Measurements from ENCODE around the gene PRR14.

Gene PRR14

DNA sequence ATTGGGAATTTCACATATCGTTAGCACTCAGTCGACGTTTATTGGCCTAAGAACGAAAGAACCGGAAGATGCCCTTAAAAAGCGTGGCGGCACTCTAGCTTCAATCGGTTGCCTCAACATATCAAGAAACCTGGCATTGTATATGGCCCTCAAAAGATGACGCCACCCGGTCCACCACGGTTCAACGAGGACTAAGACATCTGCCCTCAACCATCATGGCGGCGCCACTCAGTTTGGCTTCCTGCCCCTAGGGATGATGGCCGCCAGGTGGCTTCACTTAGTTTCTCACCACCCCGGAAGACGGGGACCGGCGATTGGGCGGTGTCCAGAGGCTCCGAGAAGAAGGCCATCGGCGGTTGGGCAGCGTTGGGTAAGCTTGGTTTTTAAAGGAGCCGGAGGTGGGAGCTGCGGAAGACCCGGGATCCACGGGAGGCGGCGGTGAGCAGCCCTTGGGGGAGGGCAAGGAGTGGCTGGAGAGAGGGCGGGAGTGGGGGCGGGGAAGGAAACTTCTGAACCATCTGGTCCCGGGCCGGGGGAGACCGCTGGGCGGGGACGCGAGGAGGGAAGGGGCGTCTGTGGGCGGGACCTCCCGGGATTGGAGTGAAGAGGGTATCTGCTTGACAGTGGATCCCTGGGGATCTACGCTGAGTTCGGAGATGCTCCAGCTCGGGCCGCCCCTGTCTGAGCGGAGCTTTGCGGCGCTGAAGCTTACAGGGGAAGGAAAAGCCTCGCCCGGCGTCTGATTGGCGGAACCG lies at the start of gene PRR14:
Gene PRR14, plus strand, starts transcription at position 592 of the 755 bp plus-strand sequence. CDS start 686 bp downstream, outside the sequence.
- peak; percentile 100 for DNase-seq

- DNase-seq = peak; percentile 49 to 56 (median 52)
Observed at GRCh38 chr16:30601966-30602365, 48.8 kb upstream of the PRR14 start.

GRCh38 chr16:30602616-30603277 lies 48.0 kb upstream of the PRR14 start:
- DNase-seq = peak; percentile 64 to 79 (median 79)

DNA sequence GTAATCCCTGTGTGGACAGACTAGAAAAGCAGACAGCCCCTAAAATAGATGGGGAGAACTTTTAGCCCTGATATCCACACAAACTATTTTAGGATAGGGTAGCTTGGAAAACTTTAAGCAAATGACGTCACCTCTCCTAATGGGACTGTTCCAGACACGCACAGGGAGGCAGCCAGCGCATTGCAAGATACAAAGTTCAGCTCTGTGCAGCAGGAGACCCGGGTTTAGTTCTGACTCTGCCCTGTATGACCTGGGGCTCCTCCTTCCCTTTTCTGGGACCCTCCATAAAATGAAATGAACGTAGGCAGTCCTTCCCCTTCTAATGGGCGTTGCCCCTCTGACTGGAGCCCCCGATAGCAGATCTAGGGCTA lies 46.8 kb upstream of the PRR14 start:
- no peak for DNase-seq

DNA sequence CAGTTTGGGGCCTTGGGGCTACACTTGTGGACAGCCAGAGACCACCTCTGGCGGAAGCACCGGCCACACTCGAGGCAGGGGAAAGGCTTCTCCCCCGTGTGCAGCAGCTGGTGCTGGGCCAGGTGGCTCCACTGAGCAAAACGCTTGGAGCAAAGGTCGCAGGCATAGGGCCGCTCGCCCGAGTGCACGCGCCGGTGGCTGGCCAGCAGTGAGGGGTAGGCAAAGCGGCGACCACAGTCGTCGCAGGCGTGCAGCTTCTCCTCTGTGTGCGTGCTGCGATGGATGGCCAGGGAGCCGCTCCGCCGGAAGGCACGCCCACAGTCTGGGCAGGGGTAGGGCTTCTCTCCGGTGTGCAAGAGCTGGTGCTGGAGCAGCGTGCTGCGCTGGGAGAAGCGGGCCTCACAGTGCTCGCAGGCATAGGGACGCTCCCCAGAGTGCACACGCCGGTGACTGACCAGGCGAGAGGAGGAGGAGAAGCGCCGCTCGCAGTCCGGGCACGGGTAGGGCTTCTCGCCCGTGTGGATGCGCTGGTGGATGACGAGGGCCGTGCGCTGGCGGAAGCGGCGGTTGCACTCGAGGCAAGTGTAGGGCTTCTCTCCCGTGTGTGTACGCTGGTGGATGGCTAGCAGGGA lies 46.3 kb upstream of the PRR14 start:
- DNase-seq = no peak

GRCh38 chr16:30605158-30605557 lies 45.6 kb upstream of the PRR14 start:
- peak; percentile 42 to 64 (median 53) for DNase-seq

GRCh38 chr16:30606004-30606403 lies 44.8 kb upstream of the PRR14 start:
- no peak for DNase-seq

DNA sequence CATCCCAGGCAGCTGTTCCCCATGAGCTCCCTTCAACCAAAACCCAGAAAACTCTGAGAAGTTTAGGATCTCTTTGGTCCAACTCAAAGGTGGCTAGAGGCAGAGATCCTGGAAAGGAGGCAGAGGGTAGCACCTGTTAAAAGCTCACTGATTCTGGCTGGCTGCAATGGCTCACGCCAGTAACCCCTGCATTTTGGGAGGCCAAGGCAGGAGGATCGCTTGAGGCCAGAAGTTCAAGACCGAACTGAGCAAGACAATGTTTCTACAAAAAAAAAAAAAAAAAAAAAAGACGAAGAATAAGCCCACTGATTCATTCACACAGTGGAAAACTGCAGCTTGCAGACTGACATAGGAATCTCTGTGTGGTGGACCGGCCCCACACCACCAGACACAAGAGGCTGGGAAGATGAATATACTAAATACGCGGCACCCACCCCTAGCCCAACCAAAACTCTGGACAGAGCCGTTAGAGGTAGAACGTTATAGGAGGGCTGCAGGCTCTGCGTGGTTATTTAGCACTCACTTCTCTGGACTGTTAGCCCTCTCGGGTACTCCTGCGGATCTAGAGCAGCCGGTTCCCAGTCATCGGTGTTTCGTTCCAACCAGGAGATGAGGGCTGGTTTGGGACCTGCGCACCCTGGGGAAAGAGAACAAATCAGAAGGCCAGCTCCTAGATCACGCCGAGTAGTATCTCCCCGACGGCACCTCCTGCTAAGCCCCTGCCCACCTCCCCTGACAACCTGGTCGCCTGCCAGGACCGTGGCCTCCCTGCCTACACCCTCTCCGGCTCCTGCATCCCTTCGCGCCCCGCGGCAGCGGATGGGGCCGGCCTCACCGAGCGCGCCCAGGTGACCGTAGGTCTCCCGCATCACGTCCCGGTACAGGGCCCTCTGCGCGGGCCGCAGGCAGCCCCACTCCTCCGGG lies 41.5 kb upstream of the PRR14 start:
- peak in 1 of 3 donors; percentile 21 for DNase-seq

DNA sequence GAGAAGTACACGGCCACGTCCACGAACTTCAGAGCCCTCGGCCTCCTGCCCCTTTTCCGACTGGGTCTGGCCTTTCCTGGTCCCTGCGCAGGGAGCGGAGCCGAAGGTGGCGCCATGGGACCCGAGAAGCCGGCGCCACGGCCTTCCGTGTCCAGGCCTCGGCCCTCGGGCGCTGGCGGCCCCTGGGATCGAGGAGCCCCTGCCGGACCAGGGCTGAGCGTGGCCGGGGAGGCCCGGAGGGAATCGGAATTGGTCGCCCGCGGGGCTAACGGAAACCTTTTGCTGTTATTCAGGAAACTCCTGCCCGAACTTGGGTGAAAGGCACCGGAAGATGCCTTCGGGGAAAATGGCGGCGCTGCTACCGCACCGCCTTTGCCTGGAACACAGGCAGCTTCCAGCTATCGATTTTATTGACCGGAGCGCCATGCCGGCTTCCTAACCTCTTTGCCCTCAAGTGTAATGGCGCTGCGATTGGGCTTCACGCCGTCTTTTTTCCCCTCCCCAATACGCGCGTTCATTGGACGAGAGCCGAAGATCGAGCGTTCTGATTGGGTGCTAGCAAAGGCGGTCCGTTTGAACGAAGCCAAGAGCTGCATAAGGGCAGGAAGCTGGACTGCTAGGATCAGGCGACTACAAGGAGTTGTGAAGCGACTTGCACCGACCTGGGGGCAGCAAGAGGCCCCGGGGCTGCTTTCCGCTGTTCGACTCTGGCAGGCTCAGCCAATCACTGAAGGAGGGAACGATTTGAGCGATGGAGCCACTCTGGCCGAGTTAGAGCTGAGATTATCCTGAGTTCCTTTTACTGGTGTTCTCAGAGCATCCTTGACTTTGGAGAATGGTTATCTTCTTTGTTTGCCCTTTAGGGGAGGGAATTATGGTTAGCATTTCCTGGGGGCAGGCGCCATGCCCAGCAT lies 40.6 kb upstream of the PRR14 start, which contains the start of gene ZNF689:
Gene ZNF689, minus strand, starts transcription at position 464 of the 914 bp plus-strand sequence. Its CDS starts 348 bp downstream, at position 116.
- DNase-seq = peak; percentile 95 to 99 (median 98)

DNA sequence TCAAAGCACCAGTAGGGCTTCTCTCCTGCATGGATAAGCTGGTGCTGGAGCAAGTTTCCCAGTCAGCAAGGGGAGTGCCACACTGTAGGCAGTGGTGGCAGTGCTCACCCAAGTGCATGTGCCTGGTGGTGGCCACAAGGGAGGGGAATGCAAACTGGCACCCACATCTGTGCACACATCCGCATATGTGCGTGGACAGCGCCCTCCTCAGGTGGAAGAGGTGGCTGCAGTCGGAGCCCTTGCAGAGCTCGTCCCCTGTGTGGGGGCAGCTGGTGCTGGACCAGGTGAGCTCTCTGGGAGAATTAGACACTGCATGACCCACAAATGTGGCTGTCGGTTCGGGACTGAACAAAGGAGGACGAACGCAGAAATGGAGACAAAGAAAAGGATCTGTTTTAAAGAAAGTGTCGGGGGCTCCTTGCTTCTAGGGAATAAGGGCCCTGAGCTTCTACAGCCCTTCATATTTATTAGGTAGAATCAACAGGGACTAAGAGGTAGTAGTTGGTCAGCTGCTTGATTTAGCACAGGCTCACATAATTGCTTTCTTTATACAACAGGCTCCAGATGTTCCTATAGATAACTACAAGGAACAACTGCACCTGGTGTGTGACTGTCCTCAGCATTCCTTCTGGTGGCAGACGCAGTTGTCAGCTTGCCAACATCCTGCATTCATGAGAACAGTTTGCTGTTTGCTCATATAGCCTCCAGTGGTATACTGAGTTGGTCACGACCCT lies 35.2 kb upstream of the PRR14 start:
- DNase-seq = peak; percentile 78 to 86 (median 81)

- DNase-seq = peak in 1 of 3 donors; percentile 15
Observed at GRCh38 chr16:30619202-30619601, 31.6 kb upstream of the PRR14 start.

DNA sequence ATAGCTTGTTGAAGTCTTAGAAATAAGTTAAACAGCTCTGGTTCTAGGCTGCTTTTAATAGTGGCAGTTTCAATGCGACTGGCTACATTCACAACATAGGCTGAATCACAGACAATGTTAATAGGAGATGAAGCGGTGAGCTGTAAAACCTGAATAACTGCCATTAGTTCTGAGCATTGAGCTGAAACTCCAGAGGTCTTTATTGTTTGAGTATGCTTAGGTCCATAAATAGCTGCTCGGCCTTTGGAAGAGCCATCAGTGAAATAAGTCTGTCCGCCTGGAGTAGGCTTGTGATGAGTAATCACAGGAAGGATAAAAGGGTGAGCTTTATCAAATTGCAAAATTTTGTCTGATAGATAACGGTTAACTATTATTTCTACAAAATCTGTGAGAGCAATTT lies 31.1 kb upstream of the PRR14 start:
- DNase-seq = no peak

DNA sequence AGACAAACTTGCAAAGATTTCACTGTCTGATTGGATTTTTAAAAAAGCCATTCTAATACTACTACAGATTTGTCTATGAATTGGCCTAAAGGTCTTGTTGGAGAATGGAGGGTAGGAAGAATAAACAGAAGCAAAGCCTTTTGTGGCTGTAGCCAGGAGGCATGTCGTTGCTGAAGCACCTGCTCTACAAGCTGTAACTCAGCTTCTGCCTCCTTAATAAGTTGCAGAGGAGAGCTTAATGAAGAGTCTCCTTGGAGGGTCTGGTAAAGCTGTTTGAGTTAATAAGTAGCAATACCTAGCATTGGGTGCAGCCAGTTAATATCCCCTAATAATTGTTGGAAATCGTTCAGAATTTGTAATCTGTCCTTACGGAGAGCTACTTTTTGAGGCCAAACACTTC lies 30.6 kb upstream of the PRR14 start:
- DNase-seq = no peak

DNA sequence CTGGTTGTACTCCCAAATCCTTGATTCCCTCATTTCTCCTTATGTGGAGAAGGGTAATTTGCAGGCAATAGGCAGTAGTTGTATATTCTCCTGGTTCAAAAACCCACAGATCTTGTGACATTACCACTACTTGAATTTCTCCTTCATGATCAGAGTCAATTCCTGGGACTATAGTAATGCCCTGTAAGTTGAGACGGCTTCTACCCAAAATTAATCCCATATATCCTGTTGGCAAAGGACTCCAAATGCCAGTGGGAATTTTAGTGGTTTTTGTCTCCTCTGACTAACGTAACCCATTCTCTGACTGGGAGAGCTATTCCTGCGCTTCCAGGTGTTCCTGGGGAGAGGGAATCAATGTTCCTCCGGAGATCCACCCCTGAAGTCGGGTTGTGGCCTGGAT lies 29.0 kb upstream of the PRR14 start:
- no peak for DNase-seq

GRCh38 chr16:30622455-30623032 lies 28.2 kb upstream of the PRR14 start:
- DNase-seq = no peak

- DNase-seq = peak; percentile 41 to 71 (median 71)
Observed at GRCh38 chr16:30623536-30624283, 27.1 kb upstream of the PRR14 start.

GRCh38 chr16:30626236-30626635 lies 24.5 kb upstream of the PRR14 start:
- DNase-seq = no peak

DNA sequence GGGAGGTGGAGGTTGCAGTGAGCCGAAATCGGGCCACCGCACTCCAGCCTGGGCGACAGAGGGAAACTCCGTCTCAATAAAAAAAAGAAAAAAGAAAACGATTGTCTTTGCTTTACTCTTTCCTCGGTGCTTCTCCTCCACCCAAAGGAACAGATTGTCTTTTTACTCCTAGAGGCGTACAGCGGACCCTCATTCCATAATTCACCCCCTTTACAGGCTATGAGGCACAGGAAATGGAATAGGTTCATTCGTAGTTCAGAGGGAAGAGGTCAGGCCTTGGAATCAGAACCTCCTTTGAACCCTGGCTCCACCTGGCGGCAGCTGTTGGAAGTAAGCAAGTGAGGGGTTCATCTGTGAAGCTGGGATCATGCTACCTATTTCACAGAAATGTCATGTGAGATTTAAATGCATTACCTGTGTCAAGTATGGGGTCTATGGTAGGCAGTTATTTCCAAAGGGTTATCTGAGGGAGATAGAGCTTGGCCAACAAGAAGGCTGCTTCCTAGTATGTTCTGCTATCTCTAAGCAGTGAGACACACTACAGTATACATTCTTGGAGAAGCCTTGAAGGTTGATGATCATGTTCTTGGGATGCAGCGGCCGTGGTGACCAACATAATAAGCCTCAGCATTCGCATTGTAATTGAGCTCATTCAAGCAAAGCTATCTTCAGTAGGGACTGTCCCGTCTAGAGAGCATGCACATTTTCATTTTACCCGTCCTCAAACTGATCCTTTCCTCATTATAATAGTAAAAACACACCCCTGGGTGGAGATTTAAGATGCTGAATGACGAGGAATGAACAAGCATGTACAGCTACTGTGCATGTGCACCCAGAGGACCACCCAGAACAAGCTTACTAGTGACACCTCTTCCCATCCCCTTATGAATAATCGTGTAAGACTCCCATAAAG lies 21.9 kb upstream of the PRR14 start:
- DNase-seq = peak; percentile 83 to 91 (median 89)
